ENCODE measurements around the gene SMAD1. TPM values are rescaled to one million over a fixed set of nuclear protein-coding genes. Genes with fewer than 3 reads are reported as not detected.

Gene SMAD1
- total and polyA plus RNA-seq, 8 donors = 22.0 to 57.4 (median 47.9) TPM

- Histone ChIP-seq H3K4me3 (no peak overlapping the region), H3K4me1 (no peaks in the 10 kb centered on the region), H3K27ac (no peak overlapping the region), H3K27me3 (no peaks in the 10 kb centered on the region), H3K36me3 (peaks cover 0 to 12% of the 10 kb centered on the region in 2 donors), H3K9me3 (no peaks in the 10 kb centered on the region)
- DNase-seq = peak in 3 of 4 donors; percentile 29 to 57 (median 49)
- intact Hi-C loops (cut with DNase I) = no loop called here
- peak; percentile 99 for ATAC-seq
- TF ChIP-seq CTCF (IDR thresholded peaks at IDR 0.05) = peak; percentile 77 to 79
Observed at GRCh38 chr4:145557720-145558119, 76.1 kb downstream of the SMAD1 start.

- ATAC-seq (no peak), DNase-seq (no peak)
- no peak for TF ChIP-seq CTCF (IDR thresholded peaks at IDR 0.05)
- H3K4me3 ChIP-seq = no peak overlapping the region
- H3K27ac ChIP-seq = no peak overlapping the region
- peaks cover 0 to 2% of the 10 kb centered on the region in 2 donors for H3K9me3 ChIP-seq
- H3K4me1 ChIP-seq = no peaks in the 10 kb centered on the region
- H3K36me3 ChIP-seq = peaks cover 0 to 6% of the 10 kb centered on the region in 2 donors
- intact Hi-C loops (cut with DNase I) = loop anchor here in 1 of 2 donors (5.0 kb wide), 1 partner anchor 331 kb away; no protein-coding TSS in a partner anchor
- H3K27me3 ChIP-seq = no peaks in the 10 kb centered on the region
Observed at GRCh38 chr4:145563293-145563985, 81.8 kb downstream of the SMAD1 start.

- intact Hi-C loops (cut with DNase I) = loop anchor here in 1 of 2 donors (5.0 kb wide), 1 partner anchor 332 kb away; no protein-coding TSS in a partner anchor
- ATAC-seq = no peak
- TF ChIP-seq CTCF (IDR thresholded peaks at IDR 0.05) = no peak
- Histone ChIP-seq H3K36me3 (peaks cover 0 to 3% of the 10 kb centered on the region in 2 donors), H3K4me3 (no peak overlapping the region), H3K27me3 (no peaks in the 10 kb centered on the region), H3K27ac (no peak overlapping the region), H3K4me1 (no peaks in the 10 kb centered on the region), H3K9me3 (peaks cover 0 to 2% of the 10 kb centered on the region in 2 donors)
- DNase-seq = no peak
Observed at GRCh38 chr4:145564540-145564939, 82.9 kb downstream of the SMAD1 start.

- Histone ChIP-seq H3K4me3 (no peak overlapping the region), H3K9me3 (peaks cover 0 to 2% of the 10 kb centered on the region in 2 donors), H3K4me1 (no peaks in the 10 kb centered on the region), H3K27ac (no peak overlapping the region), H3K27me3 (no peaks in the 10 kb centered on the region), H3K36me3 (no peaks in the 10 kb centered on the region)
- ATAC-seq = no peak
- intact Hi-C loops (cut with DNase I) = no loop called here
- no peak for TF ChIP-seq CTCF (IDR thresholded peaks at IDR 0.05)
- no peak for DNase-seq
Observed at GRCh38 chr4:145565328-145565727, 83.7 kb downstream of the SMAD1 start.

GRCh38 chr4:145566086-145566708, 84.5 kb downstream of the SMAD1 start:
- no peak for ATAC-seq
- intact Hi-C loops (cut with DNase I) = no loop called here

More at GRCh38 chr4:145566086-145566708, 84.5 kb downstream of the SMAD1 start:
- Histone ChIP-seq H3K9me3 (peaks cover 0 to 2% of the 10 kb centered on the region in 2 donors), H3K27ac (no peak overlapping the region), H3K27me3 (no peaks in the 10 kb centered on the region), H3K36me3 (no peaks in the 10 kb centered on the region), H3K4me3 (no peak overlapping the region), H3K4me1 (no peaks in the 10 kb centered on the region)
- DNase-seq = peak in 1 of 4 donors; percentile 45
- TF ChIP-seq CTCF (IDR thresholded peaks at IDR 0.05) = no peak
